NCI-H1694 treated with DMSO at 0.1 percent for 48 hours (cell line): ENCODE results near the gene ZNF700.
"Not testable (repeated sequence)": the region's sequence is repeated elsewhere in the genome, so short reads cannot be mapped to it uniquely, and the experiment has no call there.

ENCODE experiments used
- DNase-seq: peaks from one replicate; lab custom pipeline; 2025; lab: John Stamatoyannopoulos, UW

Gene ZNF700

GRCh38 chr19:11989112-11989456 lies 64.2 kb downstream of the ZNF700 start:
- DNase-seq = no peak

- DNase-seq = not testable (repeated sequence)
Measured at GRCh38 chr19:11991921-11992320, 67.0 kb downstream of the ZNF700 start.

- DNase-seq = no peak
Measured at GRCh38 chr19:11995174-11995573, 70.3 kb downstream of the ZNF700 start.
